HS-5 (cell line): ENCODE data around the gene NXPH2.
"Not testable (repeated sequence)": the region's sequence is repeated elsewhere in the genome, so short reads cannot be mapped to it uniquely, and the experiment has no call there.

Source experiments
- DNase-seq: peaks from one replicate; pipeline ENCODE4 v3.0.0-alpha.2; 2012; ENCODE audit warnings: low read depth

The NXPH2 gene

GRCh38 chr2:138708682-138709241 lies 71.4 kb downstream of the NXPH2 start:
- DNase-seq, result no peak

GRCh38 chr2:138707392-138708074 lies 72.7 kb downstream of the NXPH2 start:
- DNase-seq, result peak; percentile 80

GRCh38 chr2:138703242-138703641 lies 76.9 kb downstream of the NXPH2 start:
- no peak for DNase-seq

GRCh38 chr2:138700716-138701115 lies 79.5 kb downstream of the NXPH2 start:
- DNase-seq, result no peak

GRCh38 chr2:138699421-138699820 lies 80.8 kb downstream of the NXPH2 start:
- DNase-seq, result no peak

- no peak for DNase-seq
Measured at GRCh38 chr2:138698428-138698827, 81.8 kb downstream of the NXPH2 start.

- DNase-seq, result no peak
Measured at GRCh38 chr2:138691667-138692066, 88.5 kb downstream of the NXPH2 start.

GRCh38 chr2:138689705-138690104 lies 90.5 kb downstream of the NXPH2 start:
- no peak for DNase-seq

GRCh38 chr2:138682163-138682562 lies 98.0 kb downstream of the NXPH2 start:
- DNase-seq, result no peak

GRCh38 chr2:138677221-138677620 lies 103.0 kb downstream of the NXPH2 start:
- no peak for DNase-seq

- DNase-seq, result no peak
Measured at GRCh38 chr2:138676619-138677021, 103.6 kb downstream of the NXPH2 start.

- DNase-seq, result no peak
Measured at GRCh38 chr2:138671566-138671965, 108.6 kb downstream of the NXPH2 start.

GRCh38 chr2:138670734-138671133 lies 109.5 kb downstream of the NXPH2 start:
- DNase-seq, result no peak

- DNase-seq, result no peak
Measured at GRCh38 chr2:138665937-138666336, 114.3 kb downstream of the NXPH2 start.

- no peak for DNase-seq
Measured at GRCh38 chr2:138658187-138658894, 121.8 kb downstream of the NXPH2 start.

GRCh38 chr2:138654146-138654545 lies 126.0 kb downstream of the NXPH2 start:
- no peak for DNase-seq

GRCh38 chr2:138652378-138652777 lies 127.8 kb downstream of the NXPH2 start:
- no peak for DNase-seq

GRCh38 chr2:138649571-138649970 lies 130.6 kb downstream of the NXPH2 start:
- DNase-seq, result no peak

GRCh38 chr2:138648606-138649005 lies 131.6 kb downstream of the NXPH2 start:
- DNase-seq, result no peak

- not testable (repeated sequence) for DNase-seq
Measured at GRCh38 chr2:138644776-138645175, 135.4 kb downstream of the NXPH2 start.

- no peak for DNase-seq
Measured at GRCh38 chr2:138640921-138641676, 139.1 kb downstream of the NXPH2 start.

- no peak for DNase-seq
Measured at GRCh38 chr2:138637686-138638085, 142.5 kb downstream of the NXPH2 start.

- DNase-seq, result no peak
Measured at GRCh38 chr2:138637061-138637460, 143.1 kb downstream of the NXPH2 start.
